ENCODE results near the gene CNTN4.

DNA sequence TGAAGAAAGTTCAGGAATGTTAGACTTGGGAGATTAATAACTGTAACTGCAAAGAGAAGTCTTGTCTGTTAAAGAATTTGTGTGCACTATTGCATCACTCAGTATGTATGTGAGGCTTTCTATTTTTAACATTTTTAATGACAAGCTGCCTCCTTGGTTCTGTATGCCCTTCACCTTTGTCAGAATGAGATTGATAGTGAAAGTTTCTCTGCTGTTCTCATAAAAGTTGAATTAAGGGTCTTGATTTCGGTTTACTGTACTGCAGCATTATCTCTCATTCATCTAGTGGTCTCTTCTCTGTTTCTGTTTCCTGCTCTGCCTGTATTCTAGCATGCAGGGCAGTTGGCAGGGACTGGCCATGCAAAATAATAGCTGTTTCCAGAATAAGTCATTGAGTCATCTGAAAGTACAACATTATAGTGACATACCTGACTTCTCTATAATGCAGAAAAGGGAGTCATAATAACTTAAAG is 556.6 kb downstream of the CNTN4 start:
- TF ChIP-seq, protein P1, sequence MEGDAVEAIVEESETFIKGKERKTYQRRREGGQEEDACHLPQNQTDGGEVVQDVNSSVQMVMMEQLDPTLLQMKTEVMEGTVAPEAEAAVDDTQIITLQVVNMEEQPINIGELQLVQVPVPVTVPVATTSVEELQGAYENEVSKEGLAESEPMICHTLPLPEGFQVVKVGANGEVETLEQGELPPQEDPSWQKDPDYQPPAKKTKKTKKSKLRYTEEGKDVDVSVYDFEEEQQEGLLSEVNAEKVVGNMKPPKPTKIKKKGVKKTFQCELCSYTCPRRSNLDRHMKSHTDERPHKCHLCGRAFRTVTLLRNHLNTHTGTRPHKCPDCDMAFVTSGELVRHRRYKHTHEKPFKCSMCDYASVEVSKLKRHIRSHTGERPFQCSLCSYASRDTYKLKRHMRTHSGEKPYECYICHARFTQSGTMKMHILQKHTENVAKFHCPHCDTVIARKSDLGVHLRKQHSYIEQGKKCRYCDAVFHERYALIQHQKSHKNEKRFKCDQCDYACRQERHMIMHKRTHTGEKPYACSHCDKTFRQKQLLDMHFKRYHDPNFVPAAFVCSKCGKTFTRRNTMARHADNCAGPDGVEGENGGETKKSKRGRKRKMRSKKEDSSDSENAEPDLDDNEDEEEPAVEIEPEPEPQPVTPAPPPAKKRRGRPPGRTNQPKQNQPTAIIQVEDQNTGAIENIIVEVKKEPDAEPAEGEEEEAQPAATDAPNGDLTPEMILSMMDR (IDR thresholded peaks at IDR 0.05; ENCODE audit: extremely low read depth in 1 of 2, insufficient read depth in 1 of 2, low read depth in 1 of 2, low read length in 2 of 2): no peak
- no peak for TF ChIP-seq EZH2 (IDR thresholded peaks at IDR 0.05; ENCODE audit: borderline replicate concordance, low read depth, low read length, severe bottlenecking)
- TF ChIP-seq POLR2A (IDR thresholded peaks at IDR 0.05; ENCODE audit: low read depth, low read length): no peak
- TF ChIP-seq MYC (IDR thresholded peaks at IDR 0.05; ENCODE audit: low read depth, low read length): no peak
- no peak for TF ChIP-seq POLR2AphosphoS5 (IDR thresholded peaks at IDR 0.05; ENCODE audit: insufficient read depth, low read depth, low read length)
- TF ChIP-seq, protein P2, sequence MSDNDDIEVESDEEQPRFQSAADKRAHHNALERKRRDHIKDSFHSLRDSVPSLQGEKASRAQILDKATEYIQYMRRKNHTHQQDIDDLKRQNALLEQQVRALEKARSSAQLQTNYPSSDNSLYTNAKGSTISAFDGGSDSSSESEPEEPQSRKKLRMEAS (IDR thresholded peaks at IDR 0.05; ENCODE audit: insufficient read depth, insufficient read length): no peak

Measured in endothelial cell of umbilical vein (primary cell).